HCT116 (cell line): ENCODE measurements around the gene REEP3. TPM values are rescaled to one million over a fixed set of nuclear protein-coding genes. Genes with fewer than 3 reads are reported as not detected.

Source experiments
- ATAC-seq: fragments of 200-7000 bp; cut with Tn5 transposase; 2 replicates; pipeline ENCODE4 v1.9.1; 2020; ENCODE audit warnings: mild to moderate bottlenecking, moderate library complexity
- BruUV-seq: library from RNA; stranded (reverse); fragments of 400-500 nt; replicated peaks from 2 replicates; lab custom pipeline; 2021; lab: Mats Ljungman, UMichigan
- CTCF ChIA-PET: fragments of 300-600 bp; sonication (Branson Sonifier 250); formaldehyde crosslinking; loops from one replicate; lab custom pipeline; 2021; ENCODE audit warnings: antibody characterized with exemption; lab: Charles Lee
- POLR2A ChIA-PET: fragments of 300-600, 350-600 bp; sonication (Branson Sonifier 250); formaldehyde crosslinking; loops from one replicate; lab custom pipeline; 2021; ENCODE audit warnings: antibody characterized with exemption; lab: Charles Lee
- RAD21 ChIA-PET, 2 experiments: fragments of 300-600 bp; sonication (Branson Sonifier 250); formaldehyde crosslinking; loops; one replicate each; lab custom pipeline; 2023; ENCODE audit warnings: low total read pairs in 2 of 2; ENCODE audit not compliant: uncharacterized antibody in 2 of 2, unreplicated experiment in 2 of 2, low non-redundant PET in 1 of 2; lab: Charles Lee
- DNase-seq: peaks from one replicate; pipeline ENCODE4 v3.0.0-alpha.2; 2010; ENCODE audit warnings: low read depth, low spot score
- H2AFZ ChIP-seq: fragments of 200-600 bp; shearing (Covaris generic), sonication (generic); 2 replicates; pipeline ENCODE4 v1.6.1; 2017; ENCODE audit warnings: low read depth, mixed run types, mixed read lengths, antibody characterized with exemption, low read length; ENCODE audit not compliant: poor library complexity, severe bottlenecking
- H3K27ac ChIP-seq: 2 replicates; pipeline ENCODE4 v1.5.1; 2012; ENCODE audit warnings: low read depth, low read length
- H3K27me3 ChIP-seq: fragments of 200-600 bp; sonication (generic); 2 replicates; pipeline ENCODE4 v1.6.1; 2016; ENCODE audit warnings: mixed run types, low read length, mixed read lengths; ENCODE audit not compliant: insufficient read depth
- H3K36me3 ChIP-seq, 2 experiments: fragments of 200-500 bp in 1 of 2; fragments of 200-600 bp in 1 of 2; sonication (Bioruptor generic) in 1 of 2; sonication (generic) in 1 of 2; 2 replicates each; pipeline versions ENCODE4 v1.5.1 to v1.6.1; 2014 to 2016; ENCODE audit warnings: low read length in 2 of 2, inconsistent platforms in 1 of 2, mixed read lengths in 1 of 2, mixed run types in 1 of 2; ENCODE audit not compliant: insufficient read depth in 2 of 2, control insufficient read depth in 1 of 2
- H3K4me1 ChIP-seq, 2 experiments: fragments of 200-600 bp in 1 of 2; sonication (generic) in 1 of 2; 2 replicates each; pipeline versions ENCODE4 v1.5.1 to v1.6.1; 2012 to 2017; ENCODE audit warnings: low read length in 2 of 2, inconsistent platforms in 1 of 2, mild to moderate bottlenecking in 1 of 2, mixed read lengths in 1 of 2, mixed run types in 1 of 2, moderate library complexity in 1 of 2; ENCODE audit not compliant: insufficient read depth in 2 of 2, control insufficient read depth in 1 of 2
- H3K4me2 ChIP-seq: fragments of 200-600 bp; sonication (generic); 2 replicates; pipeline ENCODE4 v1.6.1; 2017; ENCODE audit warnings: mixed run types, low read length, mixed read lengths
- H3K4me3 ChIP-seq, 2 experiments: fragments of 200-600 bp in 1 of 2; sonication (generic) in 1 of 2; replicated peaks in 1 of 2; 2 replicates each; pipeline ENCODE4 v1.5.1; 2011 to 2016; ENCODE audit warnings: low read length in 2 of 2, control low read depth in 1 of 2, low read depth in 1 of 2, mild to moderate bottlenecking in 1 of 2, mixed read lengths in 1 of 2, mixed run types in 1 of 2
- H3K79me2 ChIP-seq: fragments of 200-600 bp; sonication (generic); 2 replicates; pipeline ENCODE4 v1.6.1; 2017; ENCODE audit warnings: mild to moderate bottlenecking, mixed run types, low read length, moderate library complexity, mixed read lengths; ENCODE audit not compliant: insufficient read depth
- H3K9ac ChIP-seq: fragments of 200-600 bp; sonication (generic); 2 replicates; pipeline ENCODE4 v1.6.1; 2016; ENCODE audit warnings: low read length, mixed read lengths
- H3K9me2 ChIP-seq: fragments of 200-600 bp; sonication (generic), shearing (Covaris generic); 2 replicates; pipeline ENCODE4 v1.6.1; 2017; ENCODE audit warnings: mixed run types, mild to moderate bottlenecking, moderate library complexity; ENCODE audit not compliant: insufficient read depth
- H3K9me3 ChIP-seq, 2 experiments: fragments of 200-500 bp in 1 of 2; fragments of 200-600 bp in 1 of 2; sonication (Bioruptor generic) in 1 of 2; sonication (generic) in 1 of 2; 2 replicates each; pipeline ENCODE4 v1.6.1; 2014 to 2017; ENCODE audit warnings: low read length in 2 of 2, mixed read lengths in 2 of 2, inconsistent platforms in 1 of 2, low read depth in 1 of 2, mild to moderate bottlenecking in 1 of 2, mixed run types in 1 of 2, moderate library complexity in 1 of 2; ENCODE audit not compliant: control insufficient read depth in 1 of 2, insufficient read depth in 1 of 2
- H4K20me1 ChIP-seq: fragments of 200-600 bp; sonication (generic), shearing (Covaris generic); 2 replicates; pipeline ENCODE4 v1.6.1; 2017; ENCODE audit warnings: mixed run types, mild to moderate bottlenecking, moderate library complexity; ENCODE audit not compliant: insufficient read depth
- ELF1 ChIP-seq: IDR thresholded peaks from 2 replicates; pipeline ENCODE4 v1.6.1; 2012; ENCODE audit warnings: low read depth, borderline replicate concordance
- EZH2 ChIP-seq: fragments of 200-600 bp; sonication (generic); IDR thresholded peaks from 2 replicates; pipeline ENCODE4 v1.6.1; 2017; ENCODE audit warnings: antibody characterized with exemption, mixed run types
- EZH2phosphoT487 ChIP-seq: fragments of 200-600 bp; IDR thresholded peaks from 2 replicates; pipeline ENCODE4 v1.6.1; 2018; ENCODE audit warnings: antibody characterized with exemption, borderline replicate concordance
- POLR2A ChIP-seq: IDR thresholded peaks from 2 replicates; pipeline ENCODE4 v1.7.0; 2011; ENCODE audit warnings: borderline replicate concordance; ENCODE audit not compliant: insufficient read depth, insufficient read length; ENCODE audit errors: extremely low read depth
- POLR2AphosphoS5 ChIP-seq: IDR thresholded peaks from 2 replicates; pipeline ENCODE4 v1.6.1; 2011; ENCODE audit warnings: mild to moderate bottlenecking, low read depth, low read length, moderate library complexity
- RAD21 ChIP-seq: IDR thresholded peaks from 2 replicates; pipeline ENCODE4 v1.6.1; 2012; ENCODE audit warnings: low read depth, mild to moderate bottlenecking
- SP1 ChIP-seq: IDR thresholded peaks from 2 replicates; pipeline ENCODE4 v1.6.1; 2012; ENCODE audit warnings: low read depth
- SRF ChIP-seq: IDR thresholded peaks from 2 replicates; pipeline ENCODE4 v1.6.1; 2012; ENCODE audit warnings: low read depth
- TCF7L2 ChIP-seq: IDR thresholded peaks from 2 replicates; pipeline ENCODE4 v1.7.0; 2011; ENCODE audit warnings: borderline replicate concordance, inconsistent platforms; ENCODE audit not compliant: insufficient read depth, insufficient read length; ENCODE audit errors: extremely low read depth
- YY1 ChIP-seq: IDR thresholded peaks from 2 replicates; pipeline ENCODE4 v1.6.1; 2011; ENCODE audit warnings: low read length, low read depth, moderate library complexity, mild to moderate bottlenecking; ENCODE audit not compliant: insufficient replicate concordance; ENCODE audit errors: extremely low read depth
- ZNF274 ChIP-seq: fragments of 200-500 bp; sonication (Bioruptor generic); IDR thresholded peaks from 2 replicates; pipeline ENCODE4 v1.6.1; 2014; ENCODE audit warnings: mild to moderate bottlenecking, low read depth, low read length, inconsistent platforms
- intact Hi-C: fragments of 100-400 bp; cut with micrococcal nuclease; formaldehyde crosslinking; loops from 2 replicates; pipeline ENCODE4 v1.10.0; 2022
- total RNA-seq: library from RNA; stranded (reverse); gene quantifications from one replicate; pipeline ENCODE4 v1.2.1, GENCODE V29; 2021; ENCODE audit not compliant: unreplicated experiment
- TF ChIP-seq, protein P1 (sequence below): IDR thresholded peaks from 2 replicates; pipeline ENCODE4 v1.6.1; 2012; ENCODE audit warnings: low read depth
- TF ChIP-seq, protein P2 (sequence below): IDR thresholded peaks from 2 replicates; pipeline ENCODE4 v1.6.1; 2012
- TF ChIP-seq, protein P3 (sequence below): IDR thresholded peaks from 2 replicates; pipeline ENCODE4 v1.6.1; 2012

REEP3 gene
- total RNA-seq, 1 experiment from 2014 or later, result 41.3 TPM

DNA sequence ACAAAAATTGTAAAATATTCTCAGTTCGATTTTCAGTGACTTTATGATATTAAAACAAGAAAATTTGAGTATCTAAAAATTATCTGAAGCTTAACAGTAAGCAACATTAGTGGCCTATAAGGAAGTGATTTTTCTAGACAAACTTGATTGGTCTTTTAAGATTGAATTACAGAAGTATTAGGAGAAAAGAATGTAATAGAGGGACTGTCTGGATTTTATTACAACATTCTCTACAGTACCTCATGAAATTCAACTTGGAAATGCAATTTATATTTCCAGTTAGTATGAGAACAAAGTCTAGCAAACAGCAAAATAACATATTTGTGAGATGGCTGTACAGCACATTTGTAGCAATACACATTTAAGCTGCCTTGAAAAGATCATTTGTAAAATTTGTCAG is 18.8 kb downstream of the REEP3 start:
- Histone ChIP-seq H3K4me3 (no peak overlapping the region), H2AFZ (no peak overlapping the region), H3K4me2 (no peak overlapping the region), H3K9ac (no peak overlapping the region), H3K36me3 (no peaks in the 10 kb centered on the region), H3K27ac (no peak overlapping the region), H3K9me3 (no peaks in the 10 kb centered on the region), H3K27me3 (no peaks in the 10 kb centered on the region), H3K4me1 (peaks cover 7 to 20% of the 10 kb centered on the region in 2 experiments; a peak in 3 of 4 replicates), H3K79me2 (peaks cover 84% of the 10 kb centered on the region), H3K9me2 (no peaks in the 10 kb centered on the region), H4K20me1 (0 out of 2 replicates have a peak, but pooled peaks cover 3% of the 10 kb centered on the region)
- CTCF ChIA-PET, result no interaction called here
- no TSS peak for BruUV-seq
- intact Hi-C loops, result no loop called here
- POLR2A ChIA-PET, result no interaction called here
- ATAC-seq (no peak), DNase-seq (no peak)
- TF ChIP-seq ELF1, result no peak
- TF ChIP-seq YY1, result no peak
- TF ChIP-seq SP1, result no peak
- no peak for TF ChIP-seq EZH2phosphoT487
- TF ChIP-seq, protein P1, sequence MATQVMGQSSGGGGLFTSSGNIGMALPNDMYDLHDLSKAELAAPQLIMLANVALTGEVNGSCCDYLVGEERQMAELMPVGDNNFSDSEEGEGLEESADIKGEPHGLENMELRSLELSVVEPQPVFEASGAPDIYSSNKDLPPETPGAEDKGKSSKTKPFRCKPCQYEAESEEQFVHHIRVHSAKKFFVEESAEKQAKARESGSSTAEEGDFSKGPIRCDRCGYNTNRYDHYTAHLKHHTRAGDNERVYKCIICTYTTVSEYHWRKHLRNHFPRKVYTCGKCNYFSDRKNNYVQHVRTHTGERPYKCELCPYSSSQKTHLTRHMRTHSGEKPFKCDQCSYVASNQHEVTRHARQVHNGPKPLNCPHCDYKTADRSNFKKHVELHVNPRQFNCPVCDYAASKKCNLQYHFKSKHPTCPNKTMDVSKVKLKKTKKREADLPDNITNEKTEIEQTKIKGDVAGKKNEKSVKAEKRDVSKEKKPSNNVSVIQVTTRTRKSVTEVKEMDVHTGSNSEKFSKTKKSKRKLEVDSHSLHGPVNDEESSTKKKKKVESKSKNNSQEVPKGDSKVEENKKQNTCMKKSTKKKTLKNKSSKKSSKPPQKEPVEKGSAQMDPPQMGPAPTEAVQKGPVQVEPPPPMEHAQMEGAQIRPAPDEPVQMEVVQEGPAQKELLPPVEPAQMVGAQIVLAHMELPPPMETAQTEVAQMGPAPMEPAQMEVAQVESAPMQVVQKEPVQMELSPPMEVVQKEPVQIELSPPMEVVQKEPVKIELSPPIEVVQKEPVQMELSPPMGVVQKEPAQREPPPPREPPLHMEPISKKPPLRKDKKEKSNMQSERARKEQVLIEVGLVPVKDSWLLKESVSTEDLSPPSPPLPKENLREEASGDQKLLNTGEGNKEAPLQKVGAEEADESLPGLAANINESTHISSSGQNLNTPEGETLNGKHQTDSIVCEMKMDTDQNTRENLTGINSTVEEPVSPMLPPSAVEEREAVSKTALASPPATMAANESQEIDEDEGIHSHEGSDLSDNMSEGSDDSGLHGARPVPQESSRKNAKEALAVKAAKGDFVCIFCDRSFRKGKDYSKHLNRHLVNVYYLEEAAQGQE, result no peak
- no peak for TF ChIP-seq TCF7L2
- TF ChIP-seq POLR2AphosphoS5, result no peak
- no peak for TF ChIP-seq EZH2
- no peak for TF ChIP-seq ZNF274
- TF ChIP-seq POLR2A, result no peak
- TF ChIP-seq, protein P2, sequence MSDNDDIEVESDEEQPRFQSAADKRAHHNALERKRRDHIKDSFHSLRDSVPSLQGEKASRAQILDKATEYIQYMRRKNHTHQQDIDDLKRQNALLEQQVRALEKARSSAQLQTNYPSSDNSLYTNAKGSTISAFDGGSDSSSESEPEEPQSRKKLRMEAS, result no peak
- no peak for TF ChIP-seq RAD21
- TF ChIP-seq, protein P3, sequence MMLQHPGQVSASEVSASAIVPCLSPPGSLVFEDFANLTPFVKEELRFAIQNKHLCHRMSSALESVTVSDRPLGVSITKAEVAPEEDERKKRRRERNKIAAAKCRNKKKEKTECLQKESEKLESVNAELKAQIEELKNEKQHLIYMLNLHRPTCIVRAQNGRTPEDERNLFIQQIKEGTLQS, result no peak
- no peak for TF ChIP-seq SRF
- RAD21 ChIA-PET, result no interaction called here
